NCI-H774 (cell line): ENCODE data around the gene CBFA2T2.
A peak's percentile ranks its signal among the peaks of the same experiment; 100 is the strongest.
"Not testable (repeated sequence)": the region's sequence is repeated elsewhere in the genome, so short reads cannot be mapped to it uniquely, and the experiment has no call there.

Experiments used
- DNase-seq: peaks from one replicate; lab custom pipeline; 2025; lab: John Stamatoyannopoulos, UW

Gene CBFA2T2

DNA sequence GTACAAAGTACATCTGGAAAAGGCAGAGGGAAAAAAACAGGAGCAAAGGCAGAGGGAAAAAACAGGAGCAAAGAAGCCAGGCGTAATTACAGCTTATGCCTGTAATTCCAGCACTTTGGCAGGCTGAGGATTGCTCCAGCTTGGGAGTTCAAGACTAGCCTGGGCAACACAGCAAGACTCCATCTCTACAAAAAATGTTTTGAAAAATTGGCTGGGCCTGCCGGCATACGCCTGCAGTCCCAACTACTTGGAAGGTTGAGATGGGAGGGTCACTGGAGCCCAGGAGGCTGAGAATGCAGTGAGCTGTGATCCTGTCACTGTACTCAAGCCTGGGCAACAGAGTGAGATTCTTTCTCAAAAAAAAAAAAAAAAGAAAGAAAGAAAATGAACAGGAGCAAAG lies 19.0 kb upstream of the CBFA2T2 start:
- no peak for DNase-seq

DNA sequence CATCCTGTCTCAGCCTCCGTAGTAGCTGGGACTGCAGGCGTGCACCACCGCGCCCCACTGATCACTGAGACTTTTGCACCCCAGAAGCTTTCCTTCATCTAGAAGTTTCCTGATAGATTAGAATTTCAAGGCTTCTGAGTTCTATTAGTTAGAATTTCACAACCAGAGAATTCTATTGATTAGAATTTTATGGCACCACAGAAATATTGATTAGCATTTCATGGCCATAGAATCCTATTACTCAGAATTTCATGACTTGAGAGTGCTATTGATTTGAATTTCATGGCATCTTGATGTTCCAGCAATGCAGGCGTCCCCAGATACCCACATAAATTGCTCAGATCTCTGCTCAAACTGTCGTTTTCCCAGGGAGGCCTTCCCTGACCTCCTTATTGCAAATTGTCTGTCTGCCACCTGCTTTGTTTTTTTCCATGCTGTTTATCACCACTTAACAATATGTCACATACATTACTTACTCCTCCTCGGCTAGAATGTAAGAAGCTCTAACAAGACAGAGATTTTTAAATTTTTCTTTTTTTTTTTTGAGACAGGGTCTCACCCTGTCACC lies 16.9 kb upstream of the CBFA2T2 start:
- DNase-seq: no peak

DNA sequence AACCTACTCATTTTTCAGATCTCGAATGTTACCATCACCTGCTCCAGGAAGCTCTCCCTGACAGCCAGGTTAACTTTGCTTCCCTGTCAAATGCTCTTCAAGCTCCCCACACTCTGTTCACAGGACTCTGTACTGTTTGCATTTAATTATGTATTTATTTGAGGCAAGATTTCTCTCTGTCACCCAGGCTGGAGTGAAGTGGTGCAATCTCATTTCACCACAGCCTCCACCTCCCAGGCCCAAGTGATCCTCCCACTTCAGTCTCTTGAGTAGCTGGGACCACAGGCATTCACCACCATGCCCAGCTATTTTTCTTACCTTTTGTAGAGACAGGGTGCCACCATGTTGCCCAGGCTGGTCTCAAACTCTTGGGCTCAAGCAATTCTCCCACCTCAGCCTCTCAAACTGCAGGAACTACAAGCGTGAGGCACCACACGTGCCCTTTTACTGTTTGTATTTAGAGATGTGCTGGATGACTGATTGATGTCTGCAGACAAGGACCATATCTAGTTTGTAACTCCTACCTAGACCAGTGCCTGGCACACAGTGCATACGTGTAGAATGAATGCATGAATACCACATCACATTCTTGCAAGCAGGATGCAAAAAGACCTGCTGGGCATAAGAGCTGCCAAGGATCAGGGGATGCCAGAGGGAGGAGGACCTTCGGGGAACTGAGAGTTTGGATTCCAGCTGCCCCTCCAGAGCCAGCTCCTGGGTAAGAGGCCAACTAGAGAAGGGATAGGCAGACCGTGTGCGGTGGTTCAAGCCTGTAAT lies 15.6 kb upstream of the CBFA2T2 start:
- DNase-seq: no peak

DNA sequence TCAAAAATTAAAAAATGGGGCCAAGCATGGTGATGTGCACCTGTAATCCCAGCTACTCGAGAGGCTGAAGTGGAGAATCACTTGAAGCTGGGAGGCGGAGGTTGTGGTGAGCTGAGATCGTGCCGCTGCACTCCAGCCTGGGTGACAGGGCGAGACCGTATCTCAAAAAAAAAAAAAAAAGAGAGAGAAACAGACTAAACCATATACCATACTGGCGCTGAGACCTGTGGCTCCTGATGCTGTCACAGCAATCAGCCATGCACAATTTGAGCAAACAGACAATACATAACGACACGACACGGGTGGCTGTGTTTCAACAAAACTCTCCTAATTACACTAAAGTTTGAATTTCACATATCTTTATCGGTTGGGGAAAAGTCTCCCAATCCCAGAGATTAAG lies 14.9 kb upstream of the CBFA2T2 start:
- no peak for DNase-seq

DNA sequence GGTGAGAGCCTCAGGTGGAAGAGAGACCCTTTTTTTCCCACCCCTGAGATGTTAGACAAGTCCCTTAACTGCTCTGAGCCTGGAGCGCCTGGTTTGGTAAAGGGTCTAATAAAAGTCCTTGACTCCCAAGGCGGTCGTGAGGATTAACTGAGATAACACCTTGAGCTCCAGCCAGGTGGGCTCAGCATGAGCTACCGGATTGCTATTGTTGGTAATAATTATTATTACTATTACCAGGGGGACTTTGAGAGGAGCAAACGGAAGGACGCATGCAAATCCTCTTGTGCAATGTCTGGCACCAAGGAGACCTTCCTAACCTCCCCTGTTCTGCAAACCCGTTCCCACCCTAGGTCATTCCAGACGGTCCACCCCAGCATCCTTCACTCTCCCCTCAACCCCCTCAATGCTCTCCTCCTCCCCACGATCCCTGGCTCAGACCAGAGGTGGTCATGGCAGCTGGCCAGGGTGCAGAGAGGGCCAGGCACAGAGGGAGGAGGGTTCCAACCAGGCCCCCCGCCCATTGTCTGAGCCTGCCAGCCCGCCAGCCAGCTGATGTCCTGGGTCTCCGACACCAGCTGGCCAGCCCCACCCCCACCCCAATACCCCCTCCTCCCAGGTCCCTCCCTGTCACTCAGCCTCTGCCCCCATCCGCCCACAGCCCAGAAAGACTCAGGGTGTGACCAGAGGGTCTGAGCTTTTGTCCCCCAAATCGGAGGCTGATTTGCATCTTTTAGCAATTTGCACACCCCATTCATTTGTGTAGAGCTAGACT lies 14.3 kb upstream of the CBFA2T2 start:
- no peak for DNase-seq

DNA sequence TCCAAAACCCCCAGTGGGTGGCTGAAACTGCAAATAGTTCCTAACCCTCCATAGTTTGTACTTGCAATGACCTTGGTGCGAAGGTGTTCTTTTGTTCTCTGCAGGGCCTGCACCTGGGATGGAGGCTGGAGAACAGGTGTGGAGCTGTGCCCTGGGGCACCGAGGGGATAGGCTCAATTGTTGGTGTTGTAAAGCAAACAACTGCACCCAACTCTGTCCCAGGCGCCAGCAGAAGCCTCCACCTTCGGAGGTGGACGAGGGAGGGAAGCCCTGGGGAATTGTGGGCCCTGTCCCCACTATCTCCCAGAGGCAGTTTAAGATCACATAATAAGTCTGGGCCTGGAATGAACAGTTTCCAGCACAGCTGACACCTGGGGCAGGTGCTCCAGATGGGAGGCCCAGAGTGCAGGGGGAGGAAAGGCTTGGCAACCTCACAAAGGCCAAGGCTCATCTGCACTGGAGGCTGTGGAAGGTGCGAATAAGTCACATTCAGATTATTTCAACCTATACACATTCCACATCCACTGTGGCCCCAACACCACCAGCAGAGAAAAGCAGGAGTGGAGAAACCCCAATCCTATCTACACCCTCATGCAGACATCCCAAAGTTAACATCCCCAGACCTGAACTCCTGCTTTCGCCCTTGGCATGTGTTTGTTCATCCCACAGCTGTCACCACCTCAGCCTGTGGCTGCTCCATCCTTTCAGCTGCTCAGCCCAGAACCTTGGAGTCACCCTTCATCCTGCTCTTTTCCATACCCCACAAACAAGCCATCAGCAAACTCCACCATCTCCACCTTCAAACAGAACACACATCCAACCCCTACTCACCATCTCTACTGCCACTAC lies 12.3 kb upstream of the CBFA2T2 start:
- DNase-seq: peak; percentile 93

DNA sequence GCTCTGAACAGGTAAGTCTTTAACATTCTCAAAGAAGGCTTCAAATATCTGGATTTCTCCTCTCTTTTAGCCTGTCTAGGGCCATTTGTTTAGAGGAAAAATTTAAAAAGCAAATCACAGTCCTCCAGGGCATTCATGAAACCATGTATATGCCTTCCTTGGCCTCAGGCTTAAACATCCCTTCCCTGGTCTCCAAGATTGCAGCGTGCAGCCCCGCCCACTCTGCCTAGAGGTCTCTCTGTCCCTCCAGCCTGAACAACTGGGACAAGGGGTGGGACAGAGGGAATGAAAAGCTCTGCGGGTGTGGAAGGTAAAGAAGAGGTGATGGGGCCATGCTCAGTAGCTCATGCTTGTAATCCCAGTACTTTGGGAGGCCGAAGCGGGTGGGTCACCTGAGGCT lies 9.8 kb upstream of the CBFA2T2 start:
- no peak for DNase-seq

DNA sequence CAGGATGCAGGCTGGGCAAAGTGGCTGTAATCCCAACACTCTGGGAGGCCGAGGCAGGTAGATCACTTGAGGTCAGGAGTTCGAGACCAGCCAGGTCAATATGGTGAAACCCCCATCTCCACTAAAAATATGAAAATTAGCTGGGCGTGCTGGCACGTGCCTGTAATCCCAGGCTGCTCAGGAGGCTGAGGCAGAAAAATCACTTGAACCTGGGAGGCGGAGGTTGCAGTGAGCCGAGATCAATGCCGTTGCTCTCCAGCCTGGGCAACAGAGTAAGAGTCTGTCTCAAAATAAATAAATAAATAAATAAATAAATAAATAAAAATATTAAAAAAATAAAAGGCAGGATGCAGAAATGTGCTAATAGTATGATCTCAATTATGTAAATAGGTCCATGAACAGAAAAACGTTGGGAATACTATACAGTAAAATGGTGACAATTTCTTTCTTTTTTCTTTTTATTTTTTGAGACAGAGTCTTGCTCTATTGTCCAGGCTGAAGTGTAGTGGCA lies 8.4 kb upstream of the CBFA2T2 start:
- no peak for DNase-seq

DNA sequence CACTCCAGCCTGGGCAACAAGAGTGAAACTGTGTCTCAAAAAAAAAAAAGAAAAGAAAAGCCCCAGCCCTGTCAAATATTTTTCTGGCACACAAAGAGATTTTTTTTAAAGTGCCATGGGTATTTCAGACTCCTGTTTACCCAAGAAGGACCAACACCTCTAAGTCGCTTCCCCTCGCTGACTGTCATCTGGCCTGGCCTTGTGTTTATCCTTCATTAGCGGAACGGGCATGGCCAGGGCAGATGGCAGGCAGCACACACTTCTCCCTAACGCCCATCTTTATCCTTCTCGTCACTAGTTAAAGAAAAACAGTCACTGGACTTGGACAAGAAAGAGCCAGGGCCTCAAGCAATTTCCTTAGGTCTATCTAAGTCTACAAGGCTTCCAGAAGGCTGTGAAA lies 7.3 kb upstream of the CBFA2T2 start:
- DNase-seq: no peak

DNA sequence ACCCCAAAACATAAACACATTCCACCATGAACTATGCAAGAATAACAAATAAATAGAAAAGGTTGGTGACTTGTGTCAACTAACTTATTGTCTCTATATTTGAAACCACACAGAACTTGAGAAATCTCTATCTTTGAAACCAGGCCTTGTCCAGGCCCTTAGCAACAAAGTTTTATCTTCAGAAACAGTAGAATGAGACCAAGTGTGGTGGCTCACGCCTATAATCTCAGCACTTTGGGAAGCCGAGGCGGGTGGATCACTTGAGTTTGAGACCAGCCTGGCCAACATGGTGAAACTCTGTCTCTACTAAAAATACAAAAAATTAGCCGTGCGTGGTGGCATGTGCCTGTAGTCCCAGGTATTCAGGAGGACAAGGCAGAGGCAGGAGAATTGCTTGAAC lies 6.7 kb upstream of the CBFA2T2 start:
- not testable (repeated sequence) for DNase-seq

DNA sequence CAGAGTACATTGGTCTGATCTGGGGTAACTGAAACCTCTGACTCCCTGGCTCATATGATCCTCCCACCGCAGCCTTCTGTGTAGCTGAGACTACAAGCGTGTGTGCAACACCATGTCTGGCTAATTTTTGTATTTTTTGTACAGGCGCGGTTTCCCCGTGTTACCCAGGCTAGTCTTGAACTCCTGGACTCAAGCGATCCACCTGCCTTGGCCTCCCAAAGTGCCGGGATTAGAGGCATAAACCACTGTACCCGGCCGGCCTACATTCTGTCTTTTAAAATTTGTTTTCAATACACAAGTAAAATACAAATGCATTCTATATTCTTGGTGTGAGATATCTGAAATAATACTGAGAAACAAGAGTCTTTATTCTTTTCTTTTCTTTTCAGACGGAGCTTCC lies 1.7 kb upstream of the CBFA2T2 start:
- no peak for DNase-seq

DNA sequence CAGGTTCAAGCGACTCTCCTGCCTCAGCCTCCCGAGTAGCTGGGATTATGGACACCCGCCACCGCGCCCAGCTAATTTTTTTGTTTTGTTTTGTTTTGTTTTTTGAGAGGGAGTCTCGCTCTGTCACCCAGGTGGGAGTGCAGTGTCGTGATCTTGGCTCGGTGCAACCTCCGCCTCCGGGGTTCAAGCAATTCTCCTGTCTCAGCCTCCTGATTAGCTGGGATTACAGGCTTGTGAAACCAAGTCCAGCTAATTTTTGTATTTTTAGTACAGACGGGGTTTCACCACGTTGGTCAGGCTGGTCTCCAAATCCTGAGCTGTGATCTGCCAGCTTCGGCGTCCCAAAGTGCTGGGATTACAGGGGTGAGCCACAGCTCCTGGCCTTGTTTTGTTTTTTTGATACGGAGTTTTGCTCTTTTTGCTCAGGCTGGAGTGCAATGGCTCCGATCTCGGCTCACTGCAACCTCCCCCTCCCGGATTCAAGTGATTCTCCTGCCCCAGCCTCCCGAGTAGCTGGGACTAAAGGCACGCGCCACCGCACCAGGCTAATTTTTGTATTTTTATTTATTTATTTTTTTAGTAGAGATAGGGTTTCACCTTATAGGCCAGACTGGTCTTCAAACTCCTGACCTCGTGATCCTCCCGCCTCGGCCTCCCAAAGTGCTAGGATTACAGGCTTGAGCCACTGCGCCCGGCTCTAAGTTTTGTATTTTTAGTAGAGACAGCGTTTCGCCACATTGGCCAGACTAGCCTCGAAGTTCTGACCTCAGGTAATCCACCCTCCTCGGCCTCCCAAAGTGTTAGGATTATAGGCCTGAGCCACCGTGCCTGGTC lies 1.0 kb upstream of the CBFA2T2 start:
- not testable (repeated sequence) for DNase-seq

DNA sequence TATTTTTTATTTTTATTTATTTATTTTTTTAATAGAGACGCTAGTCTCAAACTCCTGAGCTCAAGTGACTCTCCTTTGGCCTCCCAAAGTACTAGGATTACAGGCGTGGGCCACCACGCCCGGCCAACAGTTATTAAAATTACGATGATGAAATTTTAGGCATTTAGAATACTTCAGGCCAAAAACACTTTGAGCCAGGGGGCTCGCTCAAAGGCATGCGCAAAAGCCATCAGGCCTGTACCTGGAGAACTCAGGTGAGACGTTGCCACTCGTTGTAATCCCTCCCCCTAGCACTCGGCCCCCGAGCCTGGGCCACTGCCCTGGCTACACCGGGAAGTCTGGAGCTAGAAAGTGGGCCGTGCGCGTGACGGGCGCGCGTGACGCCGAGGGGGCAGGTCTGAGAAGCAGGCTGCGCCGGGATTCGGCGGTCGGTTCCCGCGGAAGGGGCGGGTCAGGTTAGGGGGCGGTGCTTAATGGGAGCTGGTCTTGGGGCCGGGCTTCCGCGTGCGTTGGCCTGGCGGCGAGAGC lies 337 bp upstream of the CBFA2T2 start:
- DNase-seq: peak; percentile 97

DNA sequence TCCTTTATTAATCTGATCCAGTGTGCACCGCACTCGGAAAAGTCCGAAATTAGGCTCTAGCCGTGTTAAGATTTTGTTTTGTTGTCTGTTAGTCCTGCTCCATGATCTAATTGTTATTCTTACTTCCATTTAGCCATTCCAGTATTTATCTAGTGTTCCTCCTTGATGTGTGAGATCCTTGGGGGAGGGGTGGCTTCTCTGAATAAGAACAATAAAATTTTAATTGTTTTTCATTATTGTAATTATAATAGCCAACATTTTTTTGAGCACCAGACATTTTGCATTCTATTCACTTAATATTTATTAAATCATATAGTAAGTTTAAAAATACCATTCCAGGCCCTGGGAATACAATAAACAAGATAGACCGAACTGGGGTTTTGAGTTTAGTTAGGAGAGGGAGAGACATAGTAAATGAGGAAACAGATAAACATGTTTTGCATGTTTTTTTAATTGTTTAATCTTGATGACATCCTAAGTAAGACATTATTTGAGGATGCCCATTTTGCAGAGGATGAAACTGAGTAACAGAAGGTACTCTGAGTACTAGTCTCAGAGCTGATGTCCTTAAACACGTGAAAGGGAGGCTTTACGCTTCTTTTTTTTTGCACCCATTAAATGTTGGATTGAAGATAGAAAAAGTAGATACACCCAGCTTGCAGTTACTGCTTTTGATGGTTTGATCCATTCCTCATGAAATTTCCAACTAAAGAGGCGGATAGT lies 1.2 kb downstream of the CBFA2T2 start:
- DNase-seq: no peak

DNA sequence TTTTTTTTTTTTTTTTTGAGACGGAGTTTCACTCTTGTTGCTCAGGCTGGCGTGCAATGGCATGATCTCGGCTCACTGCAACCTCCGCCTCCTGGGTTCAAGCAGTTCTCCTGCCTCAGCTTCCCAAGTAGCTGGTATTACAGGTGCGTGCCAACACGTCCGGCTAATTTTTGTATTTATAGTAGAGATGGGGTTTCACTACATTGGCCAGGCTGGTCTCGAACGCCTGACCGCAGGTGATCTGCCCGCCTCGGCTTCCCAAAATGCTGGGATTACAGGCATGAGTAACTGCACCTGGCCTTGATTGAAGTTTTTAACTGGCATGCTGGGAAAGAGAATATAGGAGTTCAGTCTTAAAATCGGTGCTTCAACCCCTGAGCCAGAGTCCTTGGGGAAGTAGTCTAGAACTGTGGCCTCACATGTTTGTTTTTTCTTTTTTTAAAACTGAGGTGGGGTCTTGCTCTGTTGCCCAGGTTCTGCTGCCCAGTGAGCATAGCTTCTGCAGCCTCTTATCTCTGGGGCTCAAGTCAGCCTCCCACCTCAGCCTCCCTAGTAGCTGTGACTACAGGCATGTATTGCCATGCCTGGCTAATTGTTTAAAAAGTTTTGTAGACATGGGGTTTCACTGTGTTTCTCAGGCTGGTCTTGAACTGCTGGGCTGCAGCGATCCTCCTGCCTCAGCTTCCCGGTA lies 3.3 kb downstream of the CBFA2T2 start:
- DNase-seq: no peak

DNA sequence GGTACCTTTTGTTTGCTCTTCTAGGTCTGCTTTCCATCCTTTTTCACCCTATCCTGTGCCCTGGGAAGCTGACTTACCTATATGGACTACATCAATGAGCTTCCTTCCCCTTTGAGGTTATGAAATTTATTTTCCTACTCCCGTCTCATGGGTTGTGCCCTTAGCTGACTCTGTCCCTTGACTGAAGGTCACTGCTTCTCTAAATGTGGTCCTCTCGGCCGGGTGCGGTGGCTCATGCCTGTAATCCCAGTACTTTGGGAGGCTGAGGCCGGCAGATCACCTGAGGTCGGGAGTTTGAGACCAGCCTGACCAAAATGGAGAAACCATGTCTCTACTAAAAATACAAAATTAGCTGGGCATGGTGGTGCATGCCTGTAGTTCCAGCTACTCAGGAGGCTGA lies 6.9 kb downstream of the CBFA2T2 start:
- DNase-seq: not testable (repeated sequence)

DNA sequence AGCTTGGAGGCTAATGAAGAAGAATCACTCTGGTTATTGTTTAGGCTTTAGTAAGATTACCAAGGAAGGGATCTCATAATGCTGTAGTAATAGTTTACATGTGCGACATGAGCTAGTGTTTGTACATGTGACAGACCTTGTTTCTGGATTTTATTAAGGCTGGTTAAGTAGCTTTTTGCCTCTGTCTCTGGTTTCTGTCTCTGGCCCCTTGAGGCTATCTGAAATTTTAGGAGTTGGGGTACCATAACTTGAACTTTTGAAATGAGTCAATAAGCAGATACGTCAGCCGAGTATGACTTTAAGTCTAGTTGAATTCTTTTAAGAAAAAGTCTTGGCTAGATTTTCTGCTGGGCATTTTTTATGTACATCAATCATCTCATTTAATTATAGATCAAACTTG lies 9.5 kb downstream of the CBFA2T2 start:
- no peak for DNase-seq

DNA sequence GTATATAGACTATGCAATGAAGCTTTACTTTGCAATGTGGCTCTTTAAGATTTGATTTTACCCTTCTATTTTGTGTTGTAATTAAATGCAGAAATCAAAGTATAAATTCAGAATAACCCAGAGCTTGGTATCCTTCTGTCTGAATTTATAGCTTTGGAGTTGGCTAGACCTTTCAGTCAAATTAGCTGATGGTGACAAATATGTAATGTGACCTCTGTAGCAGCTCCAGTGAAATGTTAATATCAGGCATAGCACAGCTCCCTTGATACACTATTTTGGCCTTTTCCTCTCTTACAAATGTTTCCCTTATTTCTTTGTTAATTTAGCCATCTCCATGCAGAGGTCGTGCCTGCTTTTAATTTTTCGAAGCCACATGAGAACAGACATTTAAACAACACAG lies 11.1 kb downstream of the CBFA2T2 start:
- no peak for DNase-seq

DNA sequence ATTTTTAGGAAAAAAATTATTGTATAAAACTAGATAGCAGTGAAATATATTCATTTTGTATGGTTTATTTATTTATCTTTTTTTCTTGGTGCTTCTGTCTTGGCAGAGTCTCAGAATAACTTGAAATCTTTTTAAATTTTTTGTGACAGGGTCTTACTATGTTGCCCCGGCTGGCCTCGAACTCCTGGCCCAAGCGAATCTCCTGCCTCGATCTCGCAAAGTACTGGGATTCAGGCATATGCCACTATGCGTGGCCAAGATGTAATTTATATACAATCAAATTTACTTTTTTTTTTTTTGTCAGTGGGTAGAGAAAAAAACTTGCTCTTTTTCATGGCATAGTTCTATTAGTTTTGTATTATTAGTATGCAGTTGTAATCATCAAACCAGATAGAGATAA lies 13.7 kb downstream of the CBFA2T2 start:
- no peak for DNase-seq

DNA sequence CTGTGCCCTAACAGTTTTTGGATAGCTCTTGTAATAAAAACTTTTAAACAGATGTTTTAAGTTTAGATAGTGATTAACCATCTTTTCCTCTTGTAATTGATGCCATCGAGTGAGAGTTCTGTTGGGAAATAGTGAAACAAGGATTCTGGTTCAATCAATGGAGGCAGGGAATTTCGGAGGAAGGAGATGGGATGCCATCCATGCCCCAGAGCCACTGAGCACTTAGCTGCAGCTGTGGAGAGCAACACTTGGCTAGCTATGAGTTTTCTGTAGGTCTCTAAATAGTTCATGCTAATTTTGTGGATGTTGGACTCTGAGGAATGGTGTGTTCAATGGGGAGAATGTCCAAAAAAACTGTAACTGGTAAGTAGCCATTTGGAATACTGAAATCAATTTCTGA lies 16.7 kb downstream of the CBFA2T2 start:
- DNase-seq: no peak
